ENCODE results near the gene HEG1.
"Not testable (repeated sequence)": the region's sequence is repeated elsewhere in the genome, so short reads cannot be mapped to it uniquely, and the experiment has no call there.

Gene HEG1

DNA sequence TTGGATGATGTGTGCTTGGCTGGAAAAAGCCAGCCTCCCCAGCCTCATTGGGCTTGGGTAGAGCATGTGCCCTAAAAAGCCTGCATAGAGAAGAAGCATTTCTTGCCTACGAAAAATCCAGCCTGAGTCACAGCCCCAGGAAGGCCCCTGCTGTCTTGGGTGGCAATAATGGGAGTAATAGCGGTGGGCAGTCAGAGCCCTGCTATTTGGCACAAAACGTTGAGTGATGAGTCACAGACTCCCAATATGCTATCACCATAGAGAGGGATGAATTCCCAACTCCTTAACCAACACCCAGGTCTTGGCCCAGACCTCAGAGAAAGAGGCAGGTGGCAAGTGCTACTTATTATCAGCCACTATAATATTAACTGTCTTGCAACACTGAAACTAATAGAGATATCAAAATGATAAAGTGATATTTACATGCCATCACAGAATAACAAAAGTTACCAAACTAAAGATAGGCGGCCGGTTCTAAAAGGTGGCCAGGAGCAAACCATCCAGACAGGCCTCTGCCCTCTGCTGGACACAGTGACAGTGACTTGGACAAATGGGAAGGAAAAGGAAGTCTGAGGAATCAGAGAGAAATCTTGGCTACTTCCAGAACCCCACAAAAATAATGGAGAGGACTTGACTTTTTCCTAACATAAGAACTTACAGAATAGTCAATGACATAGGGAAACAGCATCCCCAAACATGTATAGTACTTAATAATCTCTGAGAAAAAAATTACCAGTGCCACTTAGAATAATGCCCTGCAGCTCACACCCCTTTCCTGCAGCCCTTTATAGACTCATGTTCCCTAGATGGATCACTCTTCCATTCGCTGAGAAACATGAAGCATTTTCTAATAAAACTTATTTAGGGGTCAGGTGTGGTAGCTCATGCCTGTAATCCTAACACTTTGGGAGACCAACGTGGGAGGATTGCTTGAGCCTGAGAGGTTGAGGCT lies 69.3 kb downstream of the HEG1 start:
- DNase-seq (ENCODE audit: low read depth in 2 of 2), result no peak

DNA sequence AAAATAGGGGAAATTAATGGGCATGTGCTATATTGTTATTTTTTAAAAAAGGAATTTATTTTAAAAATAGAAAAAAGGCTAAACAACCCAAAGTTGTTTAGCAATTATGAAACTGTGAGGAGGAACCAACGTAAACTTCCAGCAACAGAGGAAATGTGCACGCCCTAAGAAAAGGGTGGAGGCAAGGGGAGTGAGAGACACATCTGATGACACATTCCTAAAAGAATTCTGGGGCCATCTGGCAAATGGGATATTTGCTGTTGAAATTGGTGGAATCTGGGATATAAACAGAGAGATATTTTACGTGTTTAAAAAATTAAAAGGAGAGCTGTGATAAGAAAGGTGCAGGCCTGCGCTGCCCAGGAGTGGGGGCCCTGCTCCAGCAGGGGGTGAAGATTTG lies 70.4 kb downstream of the HEG1 start:
- no peak for DNase-seq (ENCODE audit: low read depth in 2 of 2)

GRCh38 chr3:124984754-124985153 lies 71.0 kb downstream of the HEG1 start:
- DNase-seq (ENCODE audit: low read depth in 2 of 2), result no peak

- DNase-seq (ENCODE audit: low read depth in 2 of 2), result no peak
Observed at GRCh38 chr3:124982855-124983254, 72.9 kb downstream of the HEG1 start.

DNA sequence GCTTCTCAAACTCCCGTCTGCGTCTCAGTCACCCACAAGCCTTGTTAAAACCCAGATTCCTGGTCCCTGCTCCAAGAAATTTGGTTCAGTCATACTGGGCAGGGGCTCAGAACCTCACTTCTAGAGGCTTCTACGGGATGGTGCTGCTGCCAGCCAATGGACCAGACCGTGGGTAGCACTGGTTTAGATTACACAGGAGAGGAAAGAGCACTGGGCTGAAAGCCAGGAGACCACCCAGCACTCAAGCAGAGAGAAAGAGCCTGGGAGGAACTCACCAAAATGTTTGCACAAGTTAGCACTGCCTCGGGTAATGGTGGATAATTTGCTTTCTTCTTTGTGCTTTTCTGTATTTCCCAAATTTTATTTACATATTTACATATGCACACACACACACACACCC lies 74.3 kb downstream of the HEG1 start:
- DNase-seq (ENCODE audit: low read depth in 2 of 2), result no peak

- no peak for DNase-seq (ENCODE audit: low read depth in 2 of 2)
Observed at GRCh38 chr3:124978627-124979026, 77.2 kb downstream of the HEG1 start.

DNA sequence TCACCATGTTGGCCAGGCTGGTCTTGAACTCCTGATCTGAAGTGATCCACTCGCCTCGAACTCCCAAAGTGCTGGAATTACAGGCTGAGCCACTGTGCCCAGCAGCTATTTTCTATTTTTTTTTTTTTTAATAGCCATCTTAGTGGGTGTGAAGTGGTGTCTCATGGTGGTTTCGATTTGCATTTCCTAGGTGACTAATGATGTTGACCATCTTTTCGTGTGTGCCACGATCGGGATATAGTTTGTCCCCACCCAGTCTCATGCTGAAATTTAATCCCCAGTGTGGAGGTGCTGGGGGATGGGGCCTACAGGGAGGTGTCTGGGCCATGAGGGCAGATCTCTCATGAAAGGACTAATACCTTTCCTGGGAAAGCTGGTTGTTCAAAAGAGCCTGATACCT lies 79.4 kb downstream of the HEG1 start:
- no peak for DNase-seq (ENCODE audit: low read depth in 2 of 2)

DNA sequence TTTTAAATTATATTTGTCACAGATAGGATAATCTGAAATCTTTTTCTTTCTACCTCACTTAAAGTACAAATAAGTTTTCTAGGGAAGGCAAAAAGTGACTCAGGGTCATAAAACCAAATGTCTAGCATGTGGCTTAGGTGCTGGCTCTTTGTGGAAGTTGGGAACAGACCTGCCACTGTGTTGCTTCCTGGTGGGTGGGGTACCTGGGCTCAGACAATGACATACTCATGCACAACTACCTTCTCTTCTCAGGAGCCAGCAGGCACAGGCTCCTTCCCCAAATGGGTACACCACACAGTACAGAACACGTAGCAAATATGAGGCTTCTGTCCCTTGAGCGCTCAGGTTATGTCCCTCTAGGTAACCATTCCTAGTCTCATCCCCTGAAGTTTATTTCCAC lies 81.1 kb downstream of the HEG1 start:
- no peak for DNase-seq (ENCODE audit: low read depth in 2 of 2)

DNA sequence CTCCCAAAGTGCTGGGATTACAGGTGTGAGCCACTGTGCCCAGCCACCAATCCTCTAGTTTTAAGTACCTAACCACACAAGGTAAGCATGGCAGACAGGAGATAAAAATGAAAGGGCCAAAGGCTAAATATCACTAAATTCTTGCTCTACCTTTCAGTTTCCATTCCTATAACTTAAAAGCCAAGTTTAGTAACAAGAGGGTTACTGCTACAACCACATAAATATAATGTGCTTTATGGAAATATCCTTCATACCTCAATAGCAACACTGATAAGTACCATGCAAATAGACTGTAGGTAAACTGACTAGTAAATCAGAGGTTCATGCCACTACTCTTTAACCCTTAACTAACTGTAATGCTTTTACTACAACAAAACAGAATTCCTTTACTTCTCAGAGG lies 82.5 kb downstream of the HEG1 start:
- DNase-seq (ENCODE audit: low read depth in 2 of 2), result no peak

GRCh38 chr3:124972457-124972856 lies 83.3 kb downstream of the HEG1 start:
- no peak for DNase-seq (ENCODE audit: low read depth in 2 of 2)

GRCh38 chr3:124969963-124970722 lies 85.7 kb downstream of the HEG1 start:
- no peak for DNase-seq (ENCODE audit: low read depth in 2 of 2)

DNA sequence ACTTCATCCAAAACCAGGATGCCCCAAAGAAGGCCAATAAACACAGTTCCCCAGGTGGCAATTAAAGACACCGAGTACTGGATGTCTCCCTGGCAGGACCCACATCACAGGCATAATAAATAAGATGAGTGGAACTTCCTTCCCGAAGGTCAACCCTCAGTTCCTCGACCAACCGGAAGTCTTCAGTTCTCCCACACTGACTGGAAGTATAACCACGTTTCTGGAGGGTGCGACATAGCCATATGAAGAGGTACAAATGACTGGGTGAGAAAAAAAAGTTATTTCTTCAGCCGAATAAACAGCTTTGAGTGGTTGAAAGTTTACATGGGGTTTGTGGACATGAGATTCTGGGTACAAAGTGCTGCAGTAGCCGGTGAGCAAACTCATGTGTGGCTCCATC lies 86.6 kb downstream of the HEG1 start:
- DNase-seq (ENCODE audit: low read depth in 2 of 2), result no peak

- DNase-seq (ENCODE audit: low read depth in 2 of 2), result no peak
Observed at GRCh38 chr3:124967964-124968363, 87.8 kb downstream of the HEG1 start.

DNA sequence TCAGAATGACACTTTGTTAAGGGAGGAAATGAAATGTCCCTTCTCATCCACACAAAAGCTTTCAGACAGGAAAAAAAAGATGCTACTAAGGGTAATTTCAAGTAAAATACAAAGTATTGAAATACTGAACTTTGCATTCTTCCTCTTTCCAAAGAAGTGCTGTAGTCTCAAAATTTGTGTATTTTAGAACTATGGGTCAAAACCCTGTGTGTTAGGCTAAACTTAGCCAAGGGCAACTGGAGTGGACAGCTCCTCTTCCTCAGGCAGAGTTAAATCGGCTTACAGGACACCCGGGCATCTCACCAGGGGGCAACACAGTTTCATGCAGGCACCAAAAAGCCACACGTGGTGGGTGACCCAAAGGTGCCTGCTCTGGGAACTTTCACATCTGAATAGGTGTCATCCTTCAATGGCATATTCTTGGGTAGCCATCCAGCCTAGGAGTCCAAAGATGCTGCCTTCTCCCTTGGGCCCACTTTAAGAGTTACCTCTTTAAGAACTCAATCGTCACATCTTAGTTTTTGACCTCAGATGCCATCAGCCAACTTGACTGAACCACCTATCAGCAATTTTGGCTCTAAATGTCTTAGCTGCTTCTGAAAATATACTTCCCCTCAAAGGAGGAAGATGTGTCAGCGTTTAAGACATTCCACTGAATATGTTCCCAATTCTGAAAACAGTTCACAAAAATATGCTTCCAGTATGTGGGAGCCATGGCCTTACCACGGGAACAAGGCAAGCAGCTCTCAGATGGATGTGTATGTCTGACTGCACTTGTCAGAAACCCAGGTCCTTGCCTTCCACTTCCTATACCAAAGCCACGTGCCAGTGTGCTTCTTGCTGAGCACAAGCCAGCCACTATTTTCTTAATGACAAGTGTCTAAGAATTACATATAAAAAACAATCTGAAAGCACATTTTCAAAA lies 89.0 kb downstream of the HEG1 start:
- DNase-seq (ENCODE audit: low read depth in 2 of 2), result no peak

DNA sequence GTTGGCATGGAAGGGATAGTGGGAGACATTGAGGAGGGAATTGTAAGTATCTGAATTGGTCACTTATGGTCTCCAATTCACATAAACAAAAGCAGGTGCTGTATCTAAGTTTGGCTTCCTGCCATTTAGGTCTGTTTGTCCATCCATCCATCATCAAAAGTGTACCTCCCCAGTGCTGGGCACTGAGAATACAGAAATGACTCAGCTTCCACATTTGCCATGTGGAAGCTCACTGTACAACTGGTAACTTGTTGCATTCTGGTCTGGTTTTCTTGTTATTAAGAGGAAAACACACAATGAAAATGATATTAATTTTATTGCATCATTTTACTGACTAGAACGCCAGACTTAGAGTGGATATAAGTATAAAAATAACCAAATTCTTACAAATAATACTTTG lies 90.4 kb downstream of the HEG1 start:
- no peak for DNase-seq (ENCODE audit: low read depth in 2 of 2)

GRCh38 chr3:124964387-124964786 lies 91.4 kb downstream of the HEG1 start:
- no peak for DNase-seq (ENCODE audit: low read depth in 2 of 2)

- no peak for DNase-seq (ENCODE audit: low read depth in 2 of 2)
Observed at GRCh38 chr3:124963755-124964154, 92.0 kb downstream of the HEG1 start.

DNA sequence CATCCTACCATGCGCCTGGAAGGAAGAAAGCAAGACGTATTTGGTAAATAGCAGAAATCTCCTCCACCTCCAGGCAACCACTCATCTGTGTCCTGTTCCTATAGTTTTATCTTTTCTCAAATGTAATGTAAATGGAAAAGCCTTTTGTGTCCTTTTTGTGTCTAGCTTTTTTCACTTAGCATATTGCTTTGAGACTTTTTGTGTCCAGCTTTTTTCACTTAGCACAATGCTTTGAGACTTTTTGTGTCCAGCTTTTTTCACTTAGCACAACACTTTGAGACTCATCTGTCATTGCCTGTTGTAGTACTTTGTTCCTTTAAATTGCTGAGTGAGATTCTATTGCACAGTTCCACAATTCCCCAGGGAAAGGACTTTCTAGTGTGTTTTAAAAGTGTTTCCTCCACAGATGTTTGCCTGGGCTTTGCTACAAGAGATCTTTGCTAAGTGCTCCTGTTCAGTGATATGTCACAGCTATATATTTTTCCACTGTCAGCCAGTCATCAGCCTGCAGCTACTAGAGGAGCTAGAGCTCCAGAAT lies 93.3 kb downstream of the HEG1 start:
- DNase-seq (ENCODE audit: low read depth in 2 of 2), result no peak

- DNase-seq (ENCODE audit: low read depth in 2 of 2), result no peak
Observed at GRCh38 chr3:124960698-124961097, 95.1 kb downstream of the HEG1 start.

GRCh38 chr3:124960105-124960504 lies 95.7 kb downstream of the HEG1 start:
- DNase-seq (ENCODE audit: low read depth in 2 of 2), result no peak

- not testable (repeated sequence) for DNase-seq (ENCODE audit: low read depth in 2 of 2)
Observed at GRCh38 chr3:124957951-124958350, 97.8 kb downstream of the HEG1 start.
